Left renal cortex interstitium (tissue), 4 donors: ENCODE results near the gene SLAMF7. TPM values are rescaled to one million over a fixed set of nuclear protein-coding genes. Genes with fewer than 3 reads are reported as not detected.
"Not testable (repeated sequence)": the region's sequence is repeated elsewhere in the genome, so short reads cannot be mapped to it uniquely, and the experiment has no call there.

Experiments
- DNase-seq, 4 donors: peaks; one replicate each; pipeline ENCODE4 v3.0.0-alpha.2; 2013; ENCODE audit warnings: low read depth in 4 of 4, low spot score in 2 of 4, missing footprints in 1 of 4
- polyA plus RNA-seq, 4 donors: library from polyadenylated mRNA; unstranded; fragments of 120-200 nt; gene quantifications; one replicate each; pipeline ENCODE4 v1.2.1, GENCODE V29; 2013; ENCODE audit not compliant: insufficient read length in 4 of 4

The SLAMF7 gene
- polyA plus RNA-seq, 4 donors, result 0.32 to 0.55 (median 0.41) TPM

DNA sequence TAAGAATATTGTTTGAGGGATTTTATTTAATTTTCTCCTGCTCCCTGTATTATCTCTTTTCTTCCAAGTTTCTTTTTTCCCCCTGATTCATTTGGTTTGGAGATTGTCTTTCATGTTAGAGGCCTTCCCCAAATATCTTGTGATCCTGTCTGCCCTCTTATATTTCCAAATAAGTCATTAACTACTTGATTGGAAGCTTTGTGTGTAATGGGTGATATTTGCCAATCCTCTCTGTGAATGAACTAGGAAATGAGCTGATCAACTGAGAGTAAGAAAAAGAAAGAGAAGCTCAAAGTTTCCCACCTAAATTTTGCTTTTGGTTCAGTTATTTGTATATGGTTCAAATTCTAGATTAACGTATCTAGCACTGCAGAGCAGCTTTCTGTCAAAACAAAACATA, 33.3 kb downstream of the SLAMF7 start:
- no peak for DNase-seq

DNA sequence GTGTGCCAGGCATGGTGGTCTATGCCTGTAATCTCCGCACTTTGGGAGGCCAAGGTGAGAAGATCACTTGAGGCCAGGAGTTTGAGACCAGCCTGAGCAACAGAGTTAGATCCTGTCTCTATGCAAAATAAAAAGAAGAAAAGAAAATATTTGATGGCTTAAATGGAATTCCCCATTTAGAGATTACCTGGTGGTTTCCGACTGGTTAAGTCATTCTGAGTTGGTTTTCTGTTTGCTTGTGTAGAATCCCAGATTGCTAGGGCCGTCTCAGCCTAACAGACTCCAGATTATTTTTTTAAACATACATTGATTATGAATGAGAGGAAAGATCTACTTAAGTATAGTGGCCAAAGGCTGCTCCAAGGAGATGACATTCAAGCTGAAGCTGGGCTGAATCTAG, 34.0 kb downstream of the SLAMF7 start:
- no peak for DNase-seq

- no peak for DNase-seq
Observed at GRCh38 chr1:160774886-160775719, 36.1 kb downstream of the SLAMF7 start.

DNA sequence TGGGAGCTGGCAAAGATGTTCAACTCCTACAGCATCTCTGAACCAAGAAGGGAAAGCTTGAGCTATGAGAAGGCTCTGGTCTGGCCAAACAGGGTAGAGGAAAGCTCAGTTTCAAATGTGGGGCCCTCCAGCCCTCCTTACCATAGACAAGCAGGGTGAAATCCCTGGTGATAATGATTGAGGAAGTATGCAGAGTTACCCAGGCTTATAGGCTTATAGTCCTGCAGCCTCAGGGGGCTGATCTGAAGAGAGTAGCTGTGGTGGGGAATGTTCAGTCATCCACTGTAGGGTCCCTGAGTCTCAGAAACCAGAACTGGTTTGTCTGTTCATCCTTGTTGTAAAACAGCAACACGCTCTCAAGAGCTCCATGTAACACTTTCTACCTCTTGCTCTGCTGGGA, 37.1 kb downstream of the SLAMF7 start:
- no peak for DNase-seq

DNA sequence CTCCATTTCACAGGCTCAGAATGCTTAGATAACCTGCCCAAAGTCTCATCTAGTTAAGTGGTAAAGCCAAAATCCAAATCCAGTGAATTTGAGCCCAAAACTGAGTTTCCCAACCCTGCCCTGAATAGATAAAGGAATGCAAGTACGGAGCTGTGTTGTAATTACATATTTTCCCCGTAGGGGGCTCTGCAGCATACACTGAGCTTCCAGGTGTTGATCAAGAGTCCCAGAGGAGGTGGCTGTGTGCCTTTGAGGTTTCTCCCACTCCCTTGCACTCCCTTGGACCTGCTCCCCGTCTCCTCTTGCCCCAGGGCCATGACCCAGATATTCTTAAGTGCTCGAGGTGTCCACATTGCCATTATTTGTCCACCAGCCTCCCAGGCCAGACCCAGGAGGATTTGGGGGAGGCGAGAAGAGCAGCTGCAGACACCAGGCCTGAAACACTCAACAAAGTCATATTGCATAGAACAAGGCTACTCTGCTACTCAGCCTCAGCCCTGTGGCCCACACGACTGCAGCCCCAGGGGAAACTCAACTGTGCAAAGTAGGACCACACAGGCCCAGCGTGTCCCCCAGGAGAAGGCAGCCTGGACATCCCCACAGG, 38.5 kb downstream of the SLAMF7 start:
- DNase-seq, result no peak

DNA sequence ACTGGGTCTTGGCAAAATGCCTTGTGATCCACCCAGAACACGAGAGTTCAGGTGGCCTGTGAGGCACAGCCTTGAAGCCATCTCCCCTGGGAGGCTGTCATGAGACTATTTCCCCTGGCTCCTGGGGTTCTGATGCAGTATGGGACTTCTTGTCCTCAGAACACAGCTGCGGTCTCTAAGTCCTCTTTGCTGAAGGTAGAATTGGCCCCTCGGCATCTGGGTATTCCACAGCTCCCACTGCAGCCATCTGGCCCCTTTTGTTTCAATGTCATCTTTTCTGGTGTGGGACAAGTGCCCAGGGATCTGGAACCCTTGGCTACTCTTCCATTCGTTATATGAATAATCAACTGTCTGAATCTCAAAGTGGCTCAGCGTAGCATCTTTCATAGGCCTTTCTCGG, 39.9 kb downstream of the SLAMF7 start:
- no peak for DNase-seq

GRCh38 chr1:160779626-160780397, 40.8 kb downstream of the SLAMF7 start:
- no peak for DNase-seq

DNA sequence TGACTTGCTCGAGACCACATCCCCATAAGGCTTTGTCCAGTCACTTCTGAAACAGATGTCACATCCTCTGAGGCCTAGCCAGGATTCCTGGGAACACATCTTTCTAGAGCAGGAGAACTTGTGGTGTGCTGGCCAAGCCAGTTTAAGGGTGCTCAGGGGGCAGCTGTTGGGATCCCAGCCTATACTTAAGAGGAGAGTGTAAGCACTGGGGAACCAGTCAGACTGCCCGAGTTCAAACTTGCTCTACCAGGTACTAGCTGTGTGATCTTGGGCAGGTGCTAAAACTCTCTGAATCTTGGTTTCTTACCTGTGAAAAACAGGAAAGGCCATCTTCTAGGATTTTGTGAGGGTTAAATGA, 41.3 kb downstream of the SLAMF7 start:
- no peak for DNase-seq

- peak in 2 of 4 donors; percentile 39 to 40 for DNase-seq
Observed at GRCh38 chr1:160781186-160781766, 42.2 kb downstream of the SLAMF7 start.

DNA sequence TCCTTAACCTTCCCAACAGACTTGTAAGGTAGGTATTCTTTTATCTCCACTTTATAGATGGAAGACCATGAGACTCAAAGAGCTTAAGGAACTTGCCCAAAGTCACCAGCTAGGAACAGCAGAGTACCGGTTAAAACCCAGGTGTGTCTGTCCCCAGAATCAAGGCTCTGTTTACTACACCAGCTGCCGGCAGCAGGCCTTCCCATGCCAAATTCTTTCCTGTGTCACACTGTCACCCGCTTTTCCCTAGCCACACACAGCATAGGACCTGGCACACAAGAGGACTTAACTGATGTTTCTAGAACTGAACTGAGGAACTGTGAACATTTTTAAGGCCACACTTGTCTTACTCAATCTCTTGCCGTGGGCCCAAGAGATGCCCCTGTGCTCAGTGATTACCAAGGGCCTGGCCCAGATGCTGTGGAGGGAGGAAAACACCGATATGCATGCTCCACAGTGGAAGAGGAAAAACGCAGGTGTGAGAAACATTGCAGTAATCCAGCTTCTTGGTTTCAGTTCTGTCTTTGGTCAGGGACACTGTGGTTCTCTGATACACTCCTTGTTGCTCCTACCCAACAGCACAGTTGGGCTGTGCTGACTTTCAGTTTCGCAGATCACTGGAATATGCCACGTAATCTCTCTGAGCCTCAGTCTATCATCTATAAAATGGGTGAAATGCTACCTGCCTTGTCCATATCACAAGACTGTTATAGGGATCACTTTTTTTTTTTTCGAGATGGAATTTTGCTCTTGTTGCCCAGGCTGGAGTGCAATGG, 43.1 kb downstream of the SLAMF7 start:
- no peak for DNase-seq

- DNase-seq, result not testable (repeated sequence)
Observed at GRCh38 chr1:160782988-160783765, 44.1 kb downstream of the SLAMF7 start.

DNA sequence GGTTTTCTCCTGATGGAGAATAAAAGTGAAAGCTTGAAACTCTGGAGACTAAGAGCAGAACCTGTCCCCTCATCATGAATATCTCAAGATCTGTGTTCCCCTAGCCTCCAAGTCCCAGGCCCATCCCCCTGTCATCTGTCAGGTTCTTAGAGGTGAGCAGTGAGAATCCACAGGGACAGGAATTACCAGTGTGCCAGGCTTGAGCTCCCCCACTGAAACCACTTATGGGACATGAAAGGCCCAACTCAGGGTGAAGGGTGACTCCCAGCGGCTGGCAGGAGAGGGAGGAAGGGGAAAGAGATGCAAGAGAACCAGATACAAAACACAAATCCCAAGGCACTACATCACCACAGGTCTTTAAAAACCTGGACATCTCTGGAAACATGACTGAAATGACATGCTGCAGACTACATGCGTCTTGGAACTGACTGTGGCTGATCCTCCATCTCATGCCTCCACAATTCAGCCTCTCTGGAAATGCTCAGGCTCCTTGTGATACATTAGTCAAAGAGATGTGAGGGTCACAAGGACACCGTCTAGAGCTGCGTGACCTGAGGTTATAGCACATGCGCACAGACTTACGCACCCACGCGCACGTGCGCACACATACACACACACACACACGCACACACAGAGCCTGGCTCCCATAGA, 50.1 kb downstream of the SLAMF7 start:
- no peak for DNase-seq

DNA sequence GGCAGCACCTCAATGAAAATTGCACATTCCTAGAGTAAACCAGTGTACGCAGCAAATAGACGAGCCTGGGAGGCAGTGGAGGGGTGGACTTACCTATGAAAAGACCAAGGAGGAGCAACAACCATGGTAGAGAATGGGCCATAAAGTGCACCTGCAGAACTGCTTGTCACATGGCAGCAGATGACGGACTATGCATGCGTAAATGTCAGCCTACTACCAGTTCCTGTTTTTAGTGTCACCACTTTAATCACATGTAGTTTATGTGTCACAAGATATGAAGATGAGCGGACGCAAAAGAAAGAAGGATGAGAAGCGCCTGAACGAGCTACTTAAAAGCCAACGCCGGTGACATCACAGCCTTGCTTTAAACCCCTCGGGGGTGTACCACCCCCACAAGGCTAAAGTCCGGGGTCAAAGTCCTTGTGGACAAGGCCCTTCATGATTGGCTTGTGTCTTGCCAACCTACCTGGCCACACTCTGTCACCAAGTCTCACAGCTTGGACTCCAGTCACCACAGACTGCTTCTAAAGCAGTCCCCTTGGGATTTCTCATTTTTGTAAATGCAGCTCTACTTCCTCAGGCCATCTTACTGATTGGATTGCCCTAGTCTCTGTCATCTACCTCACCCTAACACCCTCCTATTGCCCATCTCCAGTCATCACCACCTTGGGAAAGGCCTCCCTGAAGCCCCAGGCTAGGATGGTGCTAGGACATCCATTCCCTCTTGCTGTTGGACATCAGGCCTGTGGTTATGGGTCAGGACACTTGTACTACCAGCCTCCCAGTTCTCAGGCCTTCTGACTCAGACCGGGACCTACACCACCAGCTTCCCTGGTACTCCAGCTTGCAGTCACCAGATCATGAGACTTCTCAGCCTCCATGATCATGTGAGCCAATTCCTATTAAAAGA, 50.9 kb downstream of the SLAMF7 start:
- no peak for DNase-seq

DNA sequence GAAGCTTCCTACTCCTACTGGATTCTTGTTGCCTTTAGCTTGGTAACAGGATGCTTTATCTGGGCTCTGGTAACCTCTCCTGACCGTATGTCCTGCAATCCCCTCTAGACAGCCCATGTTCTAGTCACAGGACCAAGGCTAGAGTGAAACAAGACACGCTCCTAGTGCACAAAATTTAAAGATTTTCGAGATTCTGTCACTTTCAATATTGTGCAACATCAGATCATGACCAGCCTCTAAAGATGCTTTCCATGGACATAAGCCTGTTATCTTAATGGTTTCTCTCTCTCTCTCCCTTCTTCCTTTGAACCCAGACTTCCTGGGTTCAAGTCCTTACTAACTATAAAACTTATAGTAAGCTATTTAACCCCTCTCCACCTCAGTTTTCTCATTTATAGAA, 55.3 kb downstream of the SLAMF7 start:
- no peak for DNase-seq

GRCh38 chr1:160795951-160796383, 56.9 kb downstream of the SLAMF7 start, which contains the start of gene LY9:
Gene LY9 (plus strand): TSS chr1:160796174. CDS start chr1:160796188, 14 bp downstream.
- DNase-seq, result no peak

DNA sequence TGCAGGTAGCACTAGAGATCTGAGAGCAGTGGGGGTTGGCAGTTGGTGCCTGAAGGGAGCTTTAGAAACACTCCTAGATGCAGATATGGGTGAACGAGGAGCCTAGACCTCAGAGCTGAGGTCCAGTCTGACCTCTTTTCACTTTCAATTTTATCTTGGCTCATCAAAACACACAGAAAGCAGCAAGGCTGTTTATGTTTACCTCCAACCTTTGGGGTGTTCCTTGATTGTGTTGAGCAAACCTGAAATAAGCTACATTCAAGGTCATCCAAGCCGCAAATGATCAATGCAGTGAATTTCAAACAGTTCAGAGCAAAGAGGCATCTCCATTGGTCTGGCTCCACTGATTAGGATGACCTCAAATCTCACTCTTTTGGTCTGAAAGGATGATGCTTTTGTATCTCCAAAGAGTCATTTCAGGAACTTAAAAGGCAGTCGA, 58.2 kb downstream of the SLAMF7 start:
- DNase-seq, result no peak

DNA sequence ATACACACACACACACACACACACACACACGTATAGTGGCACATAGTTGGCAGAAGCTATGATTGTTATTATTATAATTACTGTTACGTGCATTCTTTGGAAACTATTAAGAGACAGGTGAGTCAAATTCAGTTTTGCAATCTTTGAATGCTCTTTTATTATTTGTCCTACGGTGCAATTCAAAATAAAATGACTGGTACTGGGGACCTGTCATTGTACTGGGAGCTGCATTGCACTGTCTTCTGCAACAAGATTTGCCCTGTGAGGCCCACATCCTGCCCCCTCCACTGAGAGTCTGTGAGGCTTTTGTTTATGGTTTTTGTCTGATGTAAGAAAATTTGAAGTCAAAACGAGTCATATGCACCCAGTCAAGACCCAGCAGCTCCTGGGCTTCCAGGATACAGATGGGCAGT, 58.8 kb downstream of the SLAMF7 start:
- no peak for DNase-seq

DNA sequence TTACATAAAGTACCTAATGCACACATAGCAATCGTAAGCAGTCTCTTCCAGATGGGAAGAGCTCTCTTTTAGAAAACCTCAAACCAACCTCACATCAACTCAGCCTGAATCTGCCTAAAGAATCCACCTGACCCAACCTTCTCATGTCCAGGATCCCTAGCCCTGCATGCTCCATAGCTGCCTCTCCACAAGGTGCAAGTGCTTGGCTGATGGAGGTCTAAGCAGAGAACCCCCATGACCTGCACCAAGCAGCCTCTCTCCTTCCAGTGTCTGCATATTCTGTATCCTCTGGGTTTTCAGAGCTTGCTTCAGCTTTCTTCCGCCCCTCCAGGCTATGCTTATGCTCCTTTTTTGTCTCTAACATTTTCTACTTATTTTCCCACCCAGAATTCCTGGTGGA, 59.4 kb downstream of the SLAMF7 start:
- no peak for DNase-seq
